PC-3 (cell line): ENCODE results near the gene FAM163A. TPM values are rescaled to one million over a fixed set of nuclear protein-coding genes. Genes with fewer than 3 reads are reported as not detected.

Experiments
- ATAC-seq: fragments of 200-7000 bp; cut with Tn5 transposase; 2 replicates; pipeline ENCODE4 v1.9.1; 2020; ENCODE audit warnings: mild to moderate bottlenecking, moderate library complexity
- BruUV-seq: library from RNA; stranded (reverse); fragments of 400-500 nt; replicated peaks from 2 replicates; lab custom pipeline; 2021; lab: Mats Ljungman, UMichigan
- CTCF ChIA-PET: fragments of 300-600 bp; sonication (Branson Sonifier 250); formaldehyde crosslinking; loops from one replicate; lab custom pipeline; 2022; ENCODE audit warnings: antibody characterized with exemption; lab: Charles Lee
- POLR2A ChIA-PET: fragments of 300-600 bp; sonication (Branson Sonifier 250); formaldehyde crosslinking; loops from one replicate; lab custom pipeline; 2022; ENCODE audit warnings: antibody characterized with exemption; ENCODE audit not compliant: unreplicated experiment; lab: Charles Lee
- DNase-seq: peaks from one replicate; pipeline ENCODE4 v3.0.0-alpha.2; 2015
- H2AFZ ChIP-seq: fragments of 300-600 bp; sonication (generic); 2 replicates; pipeline ENCODE4 v1.6.0; 2016; ENCODE audit warnings: antibody characterized with exemption, low read length
- H3F3A ChIP-seq: fragments of 300-600 bp; sonication (generic); one replicate; pipeline ENCODE4 v1.6.0; 2017; ENCODE audit warnings: antibody characterized with exemption, low read length, control low read depth, mild to moderate bottlenecking; ENCODE audit not compliant: unreplicated experiment
- H3K27ac ChIP-seq: fragments of 300-600 bp; sonication (generic); 2 replicates; pipeline ENCODE4 v1.5.1; 2016; ENCODE audit warnings: mild to moderate bottlenecking, low read length
- H3K27me3 ChIP-seq: fragments of 300-600 bp; sonication (generic); 2 replicates; pipeline ENCODE4 v1.6.1; 2016; ENCODE audit warnings: low read length, mixed read lengths
- H3K36me3 ChIP-seq: fragments of 300-600 bp; sonication (generic); 2 replicates; pipeline ENCODE4 v1.6.1; 2016; ENCODE audit warnings: low read depth, mixed run types, low read length, mixed read lengths
- H3K4me1 ChIP-seq: fragments of 300-600 bp; sonication (generic); 2 replicates; pipeline ENCODE4 v1.5.1; 2016; ENCODE audit warnings: low read length; ENCODE audit not compliant: insufficient read depth
- H3K4me2 ChIP-seq: fragments of 300-600 bp; sonication (generic); 2 replicates; pipeline ENCODE4 v1.6.0; 2016; ENCODE audit warnings: low read length
- H3K4me3 ChIP-seq: fragments of 300-600 bp; sonication (generic); 2 replicates; pipeline ENCODE4 v1.5.1; 2016; ENCODE audit warnings: mild to moderate bottlenecking, low read length, mixed read lengths
- H3K79me2 ChIP-seq: fragments of 300-600 bp; sonication (generic); 2 replicates; pipeline ENCODE4 v1.6.1; 2017; ENCODE audit warnings: low read length, mixed read lengths
- H3K9ac ChIP-seq: fragments of 300-600 bp; sonication (generic); 2 replicates; pipeline ENCODE4 v1.6.0; 2016; ENCODE audit warnings: mild to moderate bottlenecking, low read length
- H3K9me2 ChIP-seq: fragments of 300-600 bp; sonication (generic); replicated peaks from 2 replicates; pipeline ENCODE4 v1.6.1; 2016; ENCODE audit warnings: mixed run types, low read length, mixed read lengths
- H3K9me3 ChIP-seq: fragments of 300-600 bp; sonication (generic); 2 replicates; pipeline ENCODE4 v1.6.1; 2016; ENCODE audit warnings: low read length, mixed read lengths
- H4K20me1 ChIP-seq: fragments of 300-600 bp; sonication (generic); 2 replicates; pipeline ENCODE4 v1.6.1; 2016; ENCODE audit warnings: low read length, mixed read lengths
- CTCF ChIP-seq: fragments of 300-600 bp; sonication (generic); conservative IDR thresholded peaks from 2 replicates; pipeline ENCODE4 v1.5.1; 2017; ENCODE audit warnings: antibody characterized with exemption, low read depth, mild to moderate bottlenecking, low read length
- EZH2 ChIP-seq: fragments of 300-600 bp; sonication (generic); IDR thresholded peaks from one replicate; pipeline ENCODE4 v1.6.1; 2017; ENCODE audit warnings: antibody characterized with exemption, mild to moderate bottlenecking, low read length; ENCODE audit not compliant: unreplicated experiment
- EZH2phosphoT487 ChIP-seq: fragments of 300-600 bp; sonication (generic); IDR thresholded peaks from 2 replicates; pipeline ENCODE4 v1.6.1; 2018; ENCODE audit warnings: mild to moderate bottlenecking, antibody characterized with exemption, low read length, borderline replicate concordance
- intact Hi-C: fragments of 100-400 bp; cut with micrococcal nuclease; formaldehyde crosslinking; loops from 2 replicates; pipeline ENCODE4 v1.9.0; 2023
- total RNA-seq: library from RNA; depleted of rRNA; stranded (reverse); fragments of >200 nt; gene quantifications from 2 replicates; pipeline ENCODE4 v1.2.3, GENCODE V29; 2014; rRNA removed

The FAM163A gene
- total RNA-seq, 1 experiment from 2014 or later = not detected

- ATAC-seq = no peak
- no peak overlapping the region for H3K4me2 ChIP-seq
- no peak for TF ChIP-seq EZH2
- no peak for TF ChIP-seq EZH2phosphoT487
- no peak for TF ChIP-seq CTCF
- H3K27me3 ChIP-seq = no peaks in the 10 kb centered on the region
- no peak overlapping the region for H3K4me3 ChIP-seq
- H3K27ac ChIP-seq = no peak overlapping the region
- no peaks in the 10 kb centered on the region for H3K9me2 ChIP-seq
- CTCF ChIA-PET = interaction anchor here (0.6 kb wide), 1 partner anchor 182 kb away, joined by 5 read pairs; no protein-coding TSS in a partner anchor
- no peak overlapping the region for H2AFZ ChIP-seq
- POLR2A ChIA-PET = no interaction called here
- no peaks in the 10 kb centered on the region for H4K20me1 ChIP-seq
- no peaks in the 10 kb centered on the region for H3F3A ChIP-seq
- H3K36me3 ChIP-seq = peaks cover 28% of the 10 kb centered on the region
- no TSS peak for BruUV-seq
- no peak for DNase-seq
- H3K9ac ChIP-seq = no peak overlapping the region
- no peaks in the 10 kb centered on the region for H3K4me1 ChIP-seq
- no peaks in the 10 kb centered on the region for H3K9me3 ChIP-seq
- peaks cover 18% of the 10 kb centered on the region for H3K79me2 ChIP-seq
- intact Hi-C loops = loop anchor here (5.0 kb wide), 1 partner anchor 87 kb away; the partner anchor contains the start of gene CEP350
Observed at GRCh38 chr1:179865377-179865776, 122.3 kb downstream of the FAM163A start.

Other genes starting within 250 kb of the FAM163A start
- not detected in 2 replicates for gene NPHS2, start 167.3 kb upstream of the FAM163A start, total RNA-seq
- gene TDRD5, start 151.5 kb upstream of the FAM163A start, total RNA-seq = not detected in 2 replicates
- 28.9 and 29.6 TPM in 2 replicates for gene TOR1AIP2, start 134.5 kb downstream of the FAM163A start, total RNA-seq
- gene TOR1AIP1, start 139.0 kb downstream of the FAM163A start, total RNA-seq = 14.8 and 21.3 TPM in 2 replicates
- gene CEP350, start 211.5 kb downstream of the FAM163A start, total RNA-seq = 17.1 and 17.8 TPM in 2 replicates